AG08395 (cell line): ENCODE measurements around the gene YIPF2.

ENCODE experiments used
- DNase-seq: peaks from one replicate; pipeline ENCODE4 v3.0.0; 2012; ENCODE audit warnings: mixed read lengths, low spot score

Gene YIPF2

GRCh38 chr19:10874024-10874423 lies 54.4 kb downstream of the YIPF2 start:
- DNase-seq: no peak

GRCh38 chr19:10872546-10873107 lies 55.8 kb downstream of the YIPF2 start:
- no peak for DNase-seq
